OCI-LY1 (cell line): ENCODE measurements around the gene CDC42BPB.

ENCODE experiments used
- H2AFZ ChIP-seq: fragments of 200-600 bp; sonication (generic), shearing (Covaris generic); 2 replicates; pipeline ENCODE4 v1.6.0; 2014; ENCODE audit warnings: antibody characterized with exemption, mild to moderate bottlenecking, low read length
- H3F3A ChIP-seq: fragments of 200-600 bp; sonication (generic), shearing (Covaris generic); 2 replicates; pipeline ENCODE4 v1.6.0; 2014; ENCODE audit warnings: mild to moderate bottlenecking, antibody characterized with exemption, low read length, moderate library complexity; ENCODE audit not compliant: insufficient read depth
- H3K27ac ChIP-seq: fragments of 200-600 bp; sonication (generic); 2 replicates; pipeline ENCODE4 v1.5.1; 2014; ENCODE audit warnings: low read length, mixed run types, mild to moderate bottlenecking, low read depth; ENCODE audit not compliant: poor library complexity, severe bottlenecking
- H3K27me3 ChIP-seq: fragments of 200-600 bp; sonication (generic); 2 replicates; pipeline ENCODE4 v1.6.0; 2014; ENCODE audit warnings: antibody characterized with exemption, mild to moderate bottlenecking, low read length, moderate library complexity; ENCODE audit not compliant: insufficient read depth
- H3K36me3 ChIP-seq: fragments of 200-600 bp; sonication (generic); 2 replicates; pipeline ENCODE4 v1.6.1; 2014; ENCODE audit warnings: mild to moderate bottlenecking, antibody characterized with exemption, low read length, moderate library complexity, mixed read lengths; ENCODE audit not compliant: insufficient read depth
- H3K4me1 ChIP-seq: fragments of 200-600 bp; sonication (generic); 2 replicates; pipeline ENCODE4 v1.5.1; 2014; ENCODE audit warnings: mild to moderate bottlenecking, low read length, moderate library complexity; ENCODE audit not compliant: insufficient read depth, severe bottlenecking
- H3K4me2 ChIP-seq: fragments of 200-600 bp; sonication (generic), shearing (Covaris generic); 2 replicates; pipeline ENCODE4 v1.6.1; 2014; ENCODE audit warnings: low read length
- H3K4me3 ChIP-seq: fragments of 200-600 bp; sonication (generic); 2 replicates; pipeline ENCODE4 v1.5.1; 2014; ENCODE audit warnings: low read length, low read depth, mild to moderate bottlenecking, mixed read lengths; ENCODE audit not compliant: poor library complexity, severe bottlenecking
- H3K79me2 ChIP-seq: fragments of 200-600 bp; shearing (Covaris generic); 2 replicates; pipeline ENCODE4 v1.6.1; 2016; ENCODE audit warnings: mixed run types, low read length, mixed read lengths; ENCODE audit not compliant: insufficient read depth
- H3K9ac ChIP-seq: fragments of 200-600 bp; sonication (generic), shearing (Covaris generic); 2 replicates; pipeline ENCODE4 v1.6.1; 2014; ENCODE audit warnings: mild to moderate bottlenecking, low read length, mixed read lengths
- H3K9me2 ChIP-seq: fragments of 200-600 bp; sonication (generic), shearing (Covaris generic); 2 replicates; pipeline ENCODE4 v1.6.1; 2014; ENCODE audit warnings: low read depth, mild to moderate bottlenecking, low read length, mixed read lengths
- H3K9me3 ChIP-seq: fragments of 200-600 bp; shearing (Covaris generic); 2 replicates; pipeline ENCODE4 v1.6.1; 2014; ENCODE audit warnings: low read length, mixed read lengths
- H4K20me1 ChIP-seq: fragments of 200-600 bp; sonication (generic), shearing (Covaris generic); 2 replicates; pipeline ENCODE4 v1.6.0; 2016; ENCODE audit warnings: mild to moderate bottlenecking, low read length; ENCODE audit not compliant: insufficient read depth
- CTCF ChIP-seq: fragments of 200-600 bp; sonication (generic), shearing (Covaris generic); IDR thresholded peaks from 2 replicates; pipeline ENCODE4 v1.5.1; 2017; ENCODE audit warnings: mild to moderate bottlenecking, antibody characterized with exemption, low read length, moderate library complexity, mixed read lengths
- EZH2 ChIP-seq: fragments of 200-600 bp; sonication (generic), shearing (Covaris generic); IDR thresholded peaks from 2 replicates; pipeline ENCODE4 v1.8.0; 2017; ENCODE audit warnings: borderline replicate concordance, mixed run types, mild to moderate bottlenecking, antibody characterized with exemption, low read length, moderate library complexity, mixed read lengths

Gene CDC42BPB

GRCh38 chr14:103097244-103097993 lies 40.1 kb upstream of the CDC42BPB start:
- H3K9me2 ChIP-seq, result no peaks in the 10 kb centered on the region
- H3K27me3 ChIP-seq, result 0 out of 2 replicates have a peak, but pooled peaks cover 5% of the 10 kb centered on the region
- no peak overlapping the region for H3K27ac ChIP-seq
- TF ChIP-seq CTCF (no peak), EZH2 (no peak)
- H3F3A ChIP-seq, result no peaks in the 10 kb centered on the region
- no peaks in the 10 kb centered on the region for H3K9me3 ChIP-seq
- no peak overlapping the region for H3K9ac ChIP-seq
- H2AFZ ChIP-seq, result no peak overlapping the region
- H3K36me3 ChIP-seq, result no peaks in the 10 kb centered on the region
- no peak overlapping the region for H3K4me2 ChIP-seq
- H3K79me2 ChIP-seq, result no peaks in the 10 kb centered on the region
- no peak overlapping the region for H3K4me3 ChIP-seq
- H4K20me1 ChIP-seq, result no peaks in the 10 kb centered on the region
- peaks cover 13% of the 10 kb centered on the region for H3K4me1 ChIP-seq

GRCh38 chr14:103096387-103096786 lies 39.0 kb upstream of the CDC42BPB start:
- Histone ChIP-seq H3K79me2 (no peaks in the 10 kb centered on the region), H3K27me3 (0 out of 2 replicates have a peak, but pooled peaks cover 5% of the 10 kb centered on the region), H4K20me1 (no peaks in the 10 kb centered on the region), H3K27ac (no peak overlapping the region), H3F3A (no peaks in the 10 kb centered on the region), H3K36me3 (no peaks in the 10 kb centered on the region), H3K9ac (no peak overlapping the region), H3K9me3 (no peaks in the 10 kb centered on the region), H2AFZ (no peak overlapping the region), H3K4me3 (no peak overlapping the region), H3K4me2 (no peak overlapping the region), H3K4me1 (peaks cover 17% of the 10 kb centered on the region), H3K9me2 (no peaks in the 10 kb centered on the region)
- TF ChIP-seq EZH2 (no peak), CTCF (no peak)

GRCh38 chr14:103095210-103095778 lies 37.9 kb upstream of the CDC42BPB start:
- Histone ChIP-seq H3K79me2 (no peaks in the 10 kb centered on the region), H3K27me3 (peaks cover 8% of the 10 kb centered on the region; the same call in 1 of the 2 replicates), H3K4me3 (no peak overlapping the region), H3K9me3 (no peaks in the 10 kb centered on the region), H3K36me3 (no peaks in the 10 kb centered on the region), H3K9ac (no peak overlapping the region), H3K4me2 (no peak overlapping the region), H3K9me2 (no peaks in the 10 kb centered on the region), H2AFZ (no peak overlapping the region), H3K4me1 (peaks cover 14% of the 10 kb centered on the region), H4K20me1 (no peaks in the 10 kb centered on the region), H3K27ac (no peak overlapping the region), H3F3A (no peaks in the 10 kb centered on the region)
- TF ChIP-seq CTCF (no peak), EZH2 (no peak)
